ENCODE data around the gene ANKRD44.

Gene ANKRD44

DNA sequence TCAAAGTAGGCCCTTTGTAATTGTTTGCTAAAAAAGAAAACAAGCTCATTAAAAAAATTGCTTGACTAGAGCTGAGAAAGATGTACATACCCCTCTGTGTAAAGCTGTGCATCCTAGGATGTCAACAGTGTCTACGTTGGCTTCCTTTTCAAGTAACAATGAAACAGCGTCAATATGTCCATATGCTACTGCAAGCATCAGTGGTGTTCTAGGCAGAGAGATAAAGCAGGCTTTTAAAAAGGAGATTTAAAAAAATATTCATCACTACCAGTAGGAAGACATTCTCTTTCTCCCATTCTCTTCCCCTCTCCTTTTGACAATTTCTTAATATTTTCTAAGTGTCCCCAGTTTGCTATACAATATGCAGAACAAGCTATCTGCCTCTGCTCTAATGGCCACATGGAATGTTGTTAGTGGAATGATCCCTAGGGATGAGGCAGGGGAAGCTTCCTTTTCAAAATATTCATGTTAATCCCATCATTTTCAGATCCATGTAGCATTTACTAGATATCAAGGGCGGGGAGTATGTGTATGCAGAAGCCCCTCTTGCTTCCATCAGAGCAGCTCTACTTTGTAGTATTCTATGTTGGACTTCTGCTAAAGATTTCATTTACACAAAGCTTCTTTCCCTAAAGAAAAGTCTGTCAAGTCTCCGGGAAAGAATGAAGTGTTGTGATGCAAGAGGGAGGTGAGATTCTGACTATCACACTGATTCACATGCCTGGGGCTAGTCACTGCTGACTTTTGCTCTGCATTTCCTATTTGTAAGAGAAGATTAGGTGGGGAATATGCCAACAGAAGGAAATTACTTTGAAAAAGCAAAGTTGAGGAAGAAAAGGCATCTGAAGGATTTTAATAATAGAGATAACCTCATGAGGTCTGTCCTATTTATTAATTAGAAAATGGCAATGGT, 302.6 kb downstream of the ANKRD44 start:
- H3F3A ChIP-seq (ENCODE audit: insufficient read depth, low read length), result no peaks in the 10 kb centered on the region
- peaks cover 31% of the 10 kb centered on the region for H3K36me3 ChIP-seq (ENCODE audit: insufficient read depth, low read length)
- no peak overlapping the region for H2AFZ ChIP-seq (ENCODE audit: low read length)
- peaks cover 14% of the 10 kb centered on the region for H3K4me1 ChIP-seq (ENCODE audit: insufficient read depth, low read length, severe bottlenecking)
- H3K9me2 ChIP-seq (ENCODE audit: low read depth, low read length), result no peaks in the 10 kb centered on the region
- no peaks in the 10 kb centered on the region for H3K27me3 ChIP-seq (ENCODE audit: insufficient read depth, low read length)
- H3K27ac ChIP-seq (ENCODE audit: low read depth, low read length, poor library complexity, severe bottlenecking), result no peak overlapping the region
- H4K20me1 ChIP-seq (ENCODE audit: insufficient read depth, low read length), result no peaks in the 10 kb centered on the region
- H3K79me2 ChIP-seq (ENCODE audit: insufficient read depth, low read length), result no peaks in the 10 kb centered on the region
- TF ChIP-seq, protein P1, sequence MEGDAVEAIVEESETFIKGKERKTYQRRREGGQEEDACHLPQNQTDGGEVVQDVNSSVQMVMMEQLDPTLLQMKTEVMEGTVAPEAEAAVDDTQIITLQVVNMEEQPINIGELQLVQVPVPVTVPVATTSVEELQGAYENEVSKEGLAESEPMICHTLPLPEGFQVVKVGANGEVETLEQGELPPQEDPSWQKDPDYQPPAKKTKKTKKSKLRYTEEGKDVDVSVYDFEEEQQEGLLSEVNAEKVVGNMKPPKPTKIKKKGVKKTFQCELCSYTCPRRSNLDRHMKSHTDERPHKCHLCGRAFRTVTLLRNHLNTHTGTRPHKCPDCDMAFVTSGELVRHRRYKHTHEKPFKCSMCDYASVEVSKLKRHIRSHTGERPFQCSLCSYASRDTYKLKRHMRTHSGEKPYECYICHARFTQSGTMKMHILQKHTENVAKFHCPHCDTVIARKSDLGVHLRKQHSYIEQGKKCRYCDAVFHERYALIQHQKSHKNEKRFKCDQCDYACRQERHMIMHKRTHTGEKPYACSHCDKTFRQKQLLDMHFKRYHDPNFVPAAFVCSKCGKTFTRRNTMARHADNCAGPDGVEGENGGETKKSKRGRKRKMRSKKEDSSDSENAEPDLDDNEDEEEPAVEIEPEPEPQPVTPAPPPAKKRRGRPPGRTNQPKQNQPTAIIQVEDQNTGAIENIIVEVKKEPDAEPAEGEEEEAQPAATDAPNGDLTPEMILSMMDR (IDR thresholded peaks at IDR 0.05; ENCODE audit: low read length), result no peak
- TF ChIP-seq EZH2 (IDR thresholded peaks at IDR 0.05; ENCODE audit: borderline replicate concordance, low read length), result no peak
- H3K9ac ChIP-seq (ENCODE audit: low read length), result no peak overlapping the region
- H3K4me2 ChIP-seq (ENCODE audit: low read length), result no peak overlapping the region
- H3K9me3 ChIP-seq (ENCODE audit: low read length), result no peaks in the 10 kb centered on the region
- H3K4me3 ChIP-seq (ENCODE audit: low read depth, low read length, poor library complexity, severe bottlenecking), result no peak overlapping the region

DNA sequence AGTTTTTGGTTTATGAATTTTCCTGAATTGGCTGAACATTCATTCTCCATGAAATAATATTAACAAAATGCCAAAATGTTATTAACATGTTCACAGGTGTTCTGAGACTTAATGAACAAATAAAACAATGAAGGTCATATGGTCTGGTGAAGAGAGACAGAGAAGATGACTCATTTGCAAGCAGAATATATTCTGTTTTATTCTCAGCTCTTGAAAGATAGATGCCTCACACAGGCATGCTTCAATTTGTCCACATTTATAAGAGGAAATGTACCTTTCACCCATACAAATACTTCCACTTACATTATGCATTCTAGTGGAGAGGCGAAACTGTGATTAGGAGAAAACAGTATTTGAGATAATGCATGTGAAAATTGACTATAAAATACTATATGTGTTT, 308.7 kb downstream of the ANKRD44 start:
- no peaks in the 10 kb centered on the region for H3K9me3 ChIP-seq (ENCODE audit: low read length)

DNA sequence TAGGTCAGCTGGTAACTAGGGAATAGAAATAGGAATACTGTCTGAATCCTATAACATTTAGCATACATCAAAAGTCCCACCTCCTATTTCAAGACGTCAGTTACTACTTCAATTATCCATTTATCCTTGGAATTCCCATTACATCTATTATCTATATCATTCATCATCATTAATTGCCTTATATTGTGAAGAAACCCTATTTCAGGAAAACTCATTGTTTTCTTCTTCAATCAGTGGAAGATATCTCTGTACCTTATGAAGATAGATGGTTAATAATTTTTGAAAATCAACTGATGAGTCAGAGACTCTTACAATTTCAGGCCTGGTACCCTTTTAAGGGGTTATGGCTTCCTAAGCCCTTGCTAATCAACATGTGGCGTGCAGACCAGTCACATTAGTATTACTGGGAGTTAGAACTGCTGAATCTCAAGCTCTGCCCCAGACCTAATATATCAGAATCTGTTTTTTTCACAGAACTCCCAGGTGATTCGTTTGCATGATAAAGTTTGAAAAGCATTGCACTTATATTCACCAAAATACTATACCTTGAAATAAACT, 314.7 kb downstream of the ANKRD44 start:
- H3K27ac ChIP-seq (ENCODE audit: low read depth, low read length, poor library complexity, severe bottlenecking), result no peak overlapping the region
- H3K79me2 ChIP-seq (ENCODE audit: insufficient read depth, low read length), result no peaks in the 10 kb centered on the region
- no peaks in the 10 kb centered on the region for H4K20me1 ChIP-seq (ENCODE audit: insufficient read depth, low read length)
- H3K36me3 ChIP-seq (ENCODE audit: insufficient read depth, low read length), result peaks cover 46% of the 10 kb centered on the region
- no peaks in the 10 kb centered on the region for H3K9me3 ChIP-seq (ENCODE audit: low read length)
- no peaks in the 10 kb centered on the region for H3K27me3 ChIP-seq (ENCODE audit: insufficient read depth, low read length)
- H3F3A ChIP-seq (ENCODE audit: insufficient read depth, low read length), result no peaks in the 10 kb centered on the region
- no peaks in the 10 kb centered on the region for H3K4me1 ChIP-seq (ENCODE audit: insufficient read depth, low read length, severe bottlenecking)
- no peak for TF ChIP-seq EZH2 (IDR thresholded peaks at IDR 0.05; ENCODE audit: borderline replicate concordance, low read length)
- TF ChIP-seq, protein P1 (IDR thresholded peaks at IDR 0.05; ENCODE audit: low read length), result no peak
- no peak overlapping the region for H2AFZ ChIP-seq (ENCODE audit: low read length)
- no peak overlapping the region for H3K4me2 ChIP-seq (ENCODE audit: low read length)
- H3K9ac ChIP-seq (ENCODE audit: low read length), result no peak overlapping the region
- no peaks in the 10 kb centered on the region for H3K9me2 ChIP-seq (ENCODE audit: low read depth, low read length)
- H3K4me3 ChIP-seq (ENCODE audit: low read depth, low read length, poor library complexity, severe bottlenecking), result no peak overlapping the region

More for the DNA sequence above, 308.7 kb downstream of the ANKRD44 start:
- H3K4me3 ChIP-seq (ENCODE audit: low read depth, low read length, poor library complexity, severe bottlenecking), result no peak overlapping the region
- H3K27me3 ChIP-seq (ENCODE audit: insufficient read depth, low read length), result no peaks in the 10 kb centered on the region
- no peak overlapping the region for H3K27ac ChIP-seq (ENCODE audit: low read depth, low read length, poor library complexity, severe bottlenecking)
- H3K9ac ChIP-seq (ENCODE audit: low read length), result no peak overlapping the region
- H2AFZ ChIP-seq (ENCODE audit: low read length), result no peak overlapping the region
- H3K9me2 ChIP-seq (ENCODE audit: low read depth, low read length), result no peaks in the 10 kb centered on the region
- no peak for TF ChIP-seq EZH2 (IDR thresholded peaks at IDR 0.05; ENCODE audit: borderline replicate concordance, low read length)
- TF ChIP-seq, protein P1 (IDR thresholded peaks at IDR 0.05; ENCODE audit: low read length), result no peak
- no peaks in the 10 kb centered on the region for H3K79me2 ChIP-seq (ENCODE audit: insufficient read depth, low read length)
- H3K4me2 ChIP-seq (ENCODE audit: low read length), result no peak overlapping the region
- H4K20me1 ChIP-seq (ENCODE audit: insufficient read depth, low read length), result no peaks in the 10 kb centered on the region
- peaks cover 45% of the 10 kb centered on the region for H3K36me3 ChIP-seq (ENCODE audit: insufficient read depth, low read length)
- no peaks in the 10 kb centered on the region for H3K4me1 ChIP-seq (ENCODE audit: insufficient read depth, low read length, severe bottlenecking)
- no peaks in the 10 kb centered on the region for H3F3A ChIP-seq (ENCODE audit: insufficient read depth, low read length)
